Transverse colon (tissue), 3 donors: ENCODE measurements around the gene RAMP1.

ENCODE experiments used
- POLR2A ChIP-seq: fragments of 450-650 bp; IDR thresholded peaks from one replicate; pipeline ENCODE4 v1.6.1; 2016; ENCODE audit warnings: antibody characterized with exemption, mild to moderate bottlenecking, moderate library complexity
- TF ChIP-seq, protein P1 (sequence below), 5 experiments: fragments of 200-600 bp in 3 of 5; fragments of 450-650 bp in 2 of 5; sonication (generic) in 3 of 5; IDR thresholded peaks; 1 replicate in 2 of 5; 2 replicates in 3 of 5; pipeline ENCODE4 v1.5.1; 2016 to 2017; ENCODE audit warnings: antibody characterized with exemption in 5 of 5, inconsistent platforms in 3 of 5, mild to moderate bottlenecking in 2 of 5, moderate library complexity in 1 of 5

DNA sequence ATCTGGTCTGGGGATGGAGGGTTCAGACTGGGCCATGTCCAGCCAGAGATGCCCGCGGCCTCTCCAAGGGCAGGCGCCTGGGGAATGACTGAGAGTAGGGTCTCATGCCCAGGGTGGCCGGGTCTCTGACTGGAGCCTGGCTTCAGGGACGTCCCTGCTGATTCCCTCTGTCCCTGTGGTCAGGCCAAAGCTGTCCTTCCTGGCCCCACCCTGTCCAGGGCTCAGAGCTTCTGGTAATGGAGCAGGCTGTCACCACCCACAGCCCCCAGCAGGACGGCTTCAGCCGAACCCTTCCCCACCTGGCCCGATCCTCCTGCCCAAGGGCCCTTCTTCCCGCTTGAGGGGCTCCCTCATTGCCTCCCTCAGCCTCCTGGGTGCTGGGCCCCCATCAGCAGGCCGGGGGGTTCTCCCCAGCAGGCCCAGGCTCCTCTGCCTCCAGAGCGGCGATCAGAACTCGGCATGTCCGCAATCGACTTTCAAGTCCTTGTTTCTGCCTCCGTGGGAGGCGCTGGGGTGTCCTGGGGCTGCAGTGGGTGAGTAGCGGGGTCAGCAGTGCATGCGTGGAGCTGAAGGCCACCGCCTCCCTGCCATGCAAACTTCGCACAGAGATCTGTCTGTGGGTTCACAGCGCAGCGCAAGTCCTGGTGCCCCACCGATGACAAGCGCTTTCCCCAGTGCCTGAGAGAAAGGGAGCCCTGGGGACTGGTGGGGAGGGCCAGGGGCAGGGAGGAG is 18.3 kb downstream of the RAMP1 start:
- TF ChIP-seq POLR2A = no peak
- TF ChIP-seq, protein P1, sequence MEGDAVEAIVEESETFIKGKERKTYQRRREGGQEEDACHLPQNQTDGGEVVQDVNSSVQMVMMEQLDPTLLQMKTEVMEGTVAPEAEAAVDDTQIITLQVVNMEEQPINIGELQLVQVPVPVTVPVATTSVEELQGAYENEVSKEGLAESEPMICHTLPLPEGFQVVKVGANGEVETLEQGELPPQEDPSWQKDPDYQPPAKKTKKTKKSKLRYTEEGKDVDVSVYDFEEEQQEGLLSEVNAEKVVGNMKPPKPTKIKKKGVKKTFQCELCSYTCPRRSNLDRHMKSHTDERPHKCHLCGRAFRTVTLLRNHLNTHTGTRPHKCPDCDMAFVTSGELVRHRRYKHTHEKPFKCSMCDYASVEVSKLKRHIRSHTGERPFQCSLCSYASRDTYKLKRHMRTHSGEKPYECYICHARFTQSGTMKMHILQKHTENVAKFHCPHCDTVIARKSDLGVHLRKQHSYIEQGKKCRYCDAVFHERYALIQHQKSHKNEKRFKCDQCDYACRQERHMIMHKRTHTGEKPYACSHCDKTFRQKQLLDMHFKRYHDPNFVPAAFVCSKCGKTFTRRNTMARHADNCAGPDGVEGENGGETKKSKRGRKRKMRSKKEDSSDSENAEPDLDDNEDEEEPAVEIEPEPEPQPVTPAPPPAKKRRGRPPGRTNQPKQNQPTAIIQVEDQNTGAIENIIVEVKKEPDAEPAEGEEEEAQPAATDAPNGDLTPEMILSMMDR (IDR thresholded peaks at IDR 0.05) = no peak
